H7 (cell line): ENCODE measurements around the gene SP3. TPM values are rescaled to one million over a fixed set of nuclear protein-coding genes. Genes with fewer than 3 reads are reported as not detected.

Experiments used
- DNase-seq: peaks from one replicate; pipeline ENCODE4 v3.0.0; 2012
- H3K27me3 ChIP-seq: 2 replicates; pipeline ENCODE4 v1.6.0; 2011; ENCODE audit warnings: mild to moderate bottlenecking, low read length; ENCODE audit not compliant: control insufficient read depth, insufficient read depth
- H3K36me3 ChIP-seq: replicated peaks from 2 replicates; pipeline ENCODE4 v1.5.1; 2011; ENCODE audit warnings: low read length; ENCODE audit not compliant: control insufficient read depth, insufficient read depth
- H3K4me3 ChIP-seq: 2 replicates; pipeline ENCODE4 v1.5.1; 2011; ENCODE audit warnings: low read depth, mild to moderate bottlenecking, control low read depth, low read length, moderate library complexity; ENCODE audit not compliant: insufficient read depth
- total RNA-seq: library from RNA; depleted of rRNA; stranded (reverse); fragments of >200 nt; shearing (Covaris generic); gene quantifications from 2 replicates; pipeline ENCODE4 v1.2.3, GENCODE V29; 2014; rRNA removed

The SP3 gene
- 107 and 129 TPM in 2 replicates for total RNA-seq

DNA sequence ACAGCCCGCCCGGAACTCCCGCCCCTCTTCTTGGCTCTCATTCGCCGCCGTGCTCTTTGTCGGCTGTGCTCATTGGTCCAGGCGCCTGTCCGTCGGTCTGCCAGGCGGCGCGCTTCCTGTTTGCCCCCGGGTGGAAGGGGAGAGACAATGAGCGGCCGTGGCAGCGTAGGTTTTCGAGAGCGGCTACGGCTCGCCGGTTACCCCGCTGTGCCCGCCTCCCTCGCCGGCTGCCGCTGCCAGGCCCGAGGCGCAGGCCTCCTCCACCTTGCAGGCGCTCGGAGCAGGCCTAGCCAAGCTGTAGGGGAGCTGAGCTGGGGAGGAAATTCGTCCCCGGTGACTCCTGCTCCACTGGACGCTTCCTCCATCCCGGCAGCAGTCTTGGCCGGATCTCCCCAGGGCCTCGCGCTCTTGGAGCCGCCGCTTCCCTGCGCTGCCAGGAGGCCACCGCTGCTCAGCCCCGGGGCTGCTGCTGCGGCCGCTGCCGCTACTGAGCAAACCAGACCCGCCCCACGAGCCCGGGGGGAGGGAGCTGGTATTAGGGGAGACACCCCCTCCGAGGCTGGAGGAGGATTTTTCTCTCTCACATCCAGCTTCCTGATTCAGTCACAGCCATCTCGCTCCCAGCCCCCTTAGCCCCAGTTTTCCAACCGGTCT is at the start of gene SP3:
SP3 (minus strand) TSS at position 2 of the 654 bp plus-strand sequence. CDS start 202 bp downstream, outside the sequence.
- Histone ChIP-seq H3K27me3 (no peaks in the 10 kb centered on the region), H3K4me3 (peak within 1 kb of the TSS; percentile 68), H3K36me3 (peaks cover 1% of the 10 kb centered on the region; the same call in 1 of the 2 replicates)
- DNase-seq, result peak; percentile 98

DNA sequence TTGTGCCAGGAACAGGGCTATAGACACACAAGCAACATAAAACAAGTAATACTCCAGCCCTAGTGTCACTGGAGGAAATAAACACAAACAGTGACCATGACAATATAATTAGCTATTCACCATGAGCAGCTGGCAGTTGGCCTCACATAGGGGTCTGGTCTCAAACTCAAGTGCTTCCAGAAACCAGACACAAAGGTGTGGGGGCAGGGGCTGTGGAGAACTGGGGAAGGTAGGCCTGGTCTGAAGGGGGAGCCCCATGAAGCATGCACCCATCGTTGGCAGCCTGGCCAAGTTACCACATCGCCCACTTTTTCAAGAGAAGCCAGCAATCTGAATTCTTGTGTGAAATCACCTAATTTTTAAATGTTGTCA is 49.5 kb upstream of the SP3 start:
- Histone ChIP-seq H3K27me3 (0 out of 2 replicates have a peak, but pooled peaks cover 2% of the 10 kb centered on the region), H3K4me3 (no peak overlapping the region), H3K36me3 (no peaks in the 10 kb centered on the region)
- peak; percentile 44 for DNase-seq

DNA sequence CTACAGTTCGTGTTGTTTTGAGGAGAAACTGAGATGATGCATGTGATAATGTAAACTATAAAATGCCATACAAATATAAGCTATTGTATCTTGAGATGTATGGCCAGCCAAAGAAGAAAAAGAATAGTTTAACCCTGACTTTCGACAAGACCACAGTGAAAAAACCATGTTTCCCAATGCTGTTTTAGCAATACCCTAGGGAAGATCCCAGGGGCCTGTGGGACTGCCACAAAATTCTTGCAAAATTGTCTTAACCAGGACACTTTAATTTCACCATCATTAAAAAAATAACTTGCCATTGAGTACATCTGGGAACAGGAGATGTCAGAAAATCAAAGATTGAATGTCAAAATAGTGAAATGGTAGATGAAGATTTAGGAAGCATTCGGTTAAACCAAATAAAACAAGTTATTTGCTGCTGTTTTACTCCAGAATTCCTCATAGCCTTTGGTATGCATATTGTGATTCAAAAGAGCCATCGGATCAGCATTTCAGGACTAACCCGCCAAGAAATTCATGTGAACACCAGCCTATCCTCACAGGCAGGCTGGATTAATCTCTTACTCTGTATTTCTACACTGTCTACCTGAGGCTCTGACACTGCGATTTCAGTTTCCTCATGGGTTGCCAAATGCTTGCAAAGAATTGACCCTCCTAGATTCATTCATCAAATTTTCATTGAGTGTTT is 49.0 kb upstream of the SP3 start:
- Histone ChIP-seq H3K27me3 (0 out of 2 replicates have a peak, but pooled peaks cover 2% of the 10 kb centered on the region), H3K4me3 (no peak overlapping the region), H3K36me3 (no peaks in the 10 kb centered on the region)
- peak; percentile 38 for DNase-seq

DNA sequence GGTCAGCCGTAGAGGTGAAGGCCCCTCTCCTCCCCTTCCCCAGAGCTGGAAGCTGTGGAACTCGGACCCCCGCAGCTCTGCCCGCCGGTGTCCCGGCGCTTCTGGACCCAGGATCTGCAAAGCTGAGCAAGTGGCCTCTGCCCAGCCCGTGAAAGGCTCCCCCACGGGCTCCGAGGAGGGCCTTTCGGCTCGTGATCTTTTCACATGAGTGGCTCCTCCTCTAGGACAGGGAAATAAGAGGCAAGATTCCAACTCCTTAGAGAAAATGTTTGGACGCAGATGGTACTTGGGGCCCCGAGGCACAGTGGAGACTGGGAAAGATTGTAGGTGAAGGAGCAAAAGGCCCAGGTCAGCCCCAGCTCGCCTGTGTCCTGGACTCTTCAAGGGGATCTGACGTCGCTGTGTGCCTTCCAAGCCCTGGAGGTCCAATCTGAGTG is 48.2 kb upstream of the SP3 start:
- Histone ChIP-seq H3K36me3 (no peaks in the 10 kb centered on the region), H3K27me3 (0 out of 2 replicates have a peak, but pooled peaks cover 2% of the 10 kb centered on the region), H3K4me3 (peak overlapping the region; percentile 42)
- no peak for DNase-seq

DNA sequence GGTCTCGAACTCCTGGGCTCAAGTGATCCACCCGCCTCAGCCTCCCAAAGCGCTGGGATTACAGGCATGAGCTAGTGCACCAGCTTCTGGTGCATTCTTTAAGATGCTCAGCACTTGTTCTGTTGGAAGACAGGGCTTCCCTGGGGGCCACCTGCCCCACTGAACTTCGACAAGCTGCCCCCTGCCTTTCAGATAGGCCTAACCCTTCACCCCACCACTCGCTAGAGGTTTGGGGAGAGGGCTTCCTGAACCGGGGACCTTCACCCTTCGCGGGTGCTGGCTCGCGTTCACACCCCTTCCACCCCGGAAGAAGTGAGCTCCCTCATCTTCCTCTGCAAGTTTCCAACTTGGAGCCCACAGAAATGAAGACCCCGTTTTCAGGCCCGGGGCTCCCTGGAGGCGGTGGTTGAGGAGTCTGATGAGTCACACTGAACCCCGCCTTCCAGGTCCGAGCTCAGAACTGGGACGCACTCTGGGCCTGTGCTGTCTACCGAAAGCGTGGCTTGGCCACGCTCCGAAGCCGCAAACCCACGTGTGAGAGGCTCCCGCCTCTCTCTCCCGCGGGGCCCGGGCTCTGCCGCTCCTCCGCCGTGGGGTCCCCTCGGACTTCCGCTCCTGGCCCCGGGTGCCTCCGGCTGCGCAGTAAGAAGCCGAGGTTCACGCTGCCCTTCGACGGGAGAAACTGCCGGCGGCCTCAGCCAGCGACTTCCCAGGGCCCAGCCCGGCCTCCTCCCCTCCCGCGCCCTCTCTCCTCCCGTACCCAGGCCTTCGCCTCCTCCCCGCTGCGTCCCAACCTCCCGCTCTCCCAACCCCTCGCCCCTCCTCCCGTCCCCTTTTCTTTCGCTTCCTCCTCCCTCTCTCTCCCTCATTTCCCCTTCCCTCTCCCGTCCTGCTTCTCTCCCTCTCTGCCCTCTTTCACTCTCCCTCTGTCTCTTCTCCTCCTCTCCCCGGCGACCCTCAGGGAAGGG is 47.5 kb upstream of the SP3 start:
- peak; percentile 94 for DNase-seq
- 0 out of 2 replicates have a peak, but pooled peaks cover 2% of the 10 kb centered on the region for H3K27me3 ChIP-seq
- peak overlapping the region; percentile 42 for H3K4me3 ChIP-seq
- no peaks in the 10 kb centered on the region for H3K36me3 ChIP-seq

DNA sequence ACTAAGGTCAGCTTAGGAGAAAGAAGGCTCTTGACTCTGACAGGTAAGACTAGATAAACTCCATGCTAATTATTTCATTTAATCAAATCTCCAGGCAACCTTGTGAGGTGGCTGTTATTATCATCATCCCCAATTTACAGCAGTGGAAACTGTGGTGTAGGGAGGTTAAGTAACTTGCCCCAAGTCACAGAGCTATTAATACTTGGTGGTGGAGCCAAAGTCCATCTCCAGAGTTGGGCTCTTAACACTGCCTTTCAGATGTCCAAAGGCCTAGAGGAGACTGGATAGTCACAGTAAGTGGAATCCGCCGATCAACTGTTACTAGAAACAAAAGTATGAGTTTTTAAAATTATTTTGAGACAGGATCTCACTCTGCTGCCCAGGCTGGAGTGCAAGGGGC is 46.6 kb upstream of the SP3 start:
- Histone ChIP-seq H3K27me3 (0 out of 2 replicates have a peak, but pooled peaks cover 2% of the 10 kb centered on the region), H3K36me3 (no peaks in the 10 kb centered on the region), H3K4me3 (no peak overlapping the region)
- no peak for DNase-seq

DNA sequence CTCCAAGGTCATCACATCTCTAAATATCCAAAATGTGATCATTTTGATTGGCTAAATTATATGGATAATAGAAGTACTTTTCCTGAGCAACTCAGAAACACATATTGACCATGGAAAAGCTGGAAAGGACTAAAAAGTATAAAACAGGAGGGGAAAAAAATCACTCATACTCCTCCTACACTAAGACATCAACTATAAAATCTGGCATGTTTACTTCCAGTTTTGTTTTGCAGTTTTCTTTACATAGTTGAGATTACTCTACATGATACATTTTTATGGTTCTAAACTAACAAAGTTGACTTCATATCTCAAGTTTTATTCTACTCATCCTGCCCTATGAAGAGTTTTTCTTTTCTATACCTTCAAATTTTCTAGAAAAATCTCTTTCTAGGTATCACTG is 46.0 kb upstream of the SP3 start:
- Histone ChIP-seq H3K27me3 (0 out of 2 replicates have a peak, but pooled peaks cover 2% of the 10 kb centered on the region), H3K36me3 (no peaks in the 10 kb centered on the region), H3K4me3 (no peak overlapping the region)
- no peak for DNase-seq

DNA sequence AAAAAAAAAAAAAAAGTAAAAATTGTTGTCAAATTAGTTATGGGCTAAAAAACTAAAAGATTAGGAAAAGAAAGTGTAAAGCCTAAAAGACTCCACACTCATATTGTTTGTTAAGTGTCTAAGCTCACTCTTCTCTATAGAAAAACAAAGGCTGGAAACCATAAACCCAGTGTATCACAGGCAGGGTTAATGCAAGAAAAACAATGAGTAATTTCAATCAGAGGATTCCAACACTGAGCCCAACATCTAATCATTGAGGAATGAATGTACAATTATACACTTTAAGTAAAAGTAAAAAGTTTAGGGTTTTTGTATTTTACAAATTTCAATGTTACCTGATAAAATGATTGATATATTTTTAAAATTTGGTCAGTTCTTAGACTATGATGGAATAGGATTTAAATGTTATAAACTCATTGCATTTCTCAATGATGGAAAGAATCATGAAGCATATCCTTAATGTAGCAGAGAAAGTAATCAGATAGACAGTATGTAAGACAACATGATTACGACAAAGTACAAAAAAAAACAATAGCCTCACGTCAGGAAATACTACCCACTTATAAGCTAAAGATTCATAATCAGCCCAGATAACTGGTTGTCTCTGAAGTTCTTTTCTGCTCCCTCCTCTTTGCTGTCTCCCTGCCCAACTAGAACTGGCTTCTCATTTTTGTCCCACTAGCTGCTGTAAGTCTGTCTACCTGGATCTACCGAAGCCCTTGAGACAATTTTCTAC is 44.5 kb upstream of the SP3 start:
- no peak for DNase-seq
- H3K4me3 ChIP-seq, result no peak overlapping the region
- H3K36me3 ChIP-seq, result no peaks in the 10 kb centered on the region
- H3K27me3 ChIP-seq, result 0 out of 2 replicates have a peak, but pooled peaks cover 2% of the 10 kb centered on the region

DNA sequence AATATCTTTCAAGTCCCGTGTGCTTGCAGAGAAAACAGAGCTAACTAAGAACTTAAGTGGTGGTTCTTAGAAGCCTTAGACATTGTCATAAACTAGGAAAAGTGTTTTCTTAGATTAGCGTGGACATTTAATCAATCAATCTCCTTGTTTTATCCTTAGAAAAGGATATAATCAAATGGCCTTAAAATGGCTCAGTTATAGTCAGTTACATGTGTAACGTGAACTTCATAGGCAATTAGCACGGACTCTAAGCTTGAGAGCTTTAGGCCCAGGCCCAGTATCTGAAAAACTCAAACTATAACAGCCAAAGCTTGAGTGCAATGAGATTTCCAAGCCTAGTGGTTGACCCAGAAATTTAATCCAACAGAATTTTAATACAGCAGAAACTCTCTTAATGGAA is 43.5 kb upstream of the SP3 start:
- Histone ChIP-seq H3K4me3 (no peak overlapping the region), H3K27me3 (0 out of 2 replicates have a peak, but pooled peaks cover 2% of the 10 kb centered on the region), H3K36me3 (no peaks in the 10 kb centered on the region)
- no peak for DNase-seq

DNA sequence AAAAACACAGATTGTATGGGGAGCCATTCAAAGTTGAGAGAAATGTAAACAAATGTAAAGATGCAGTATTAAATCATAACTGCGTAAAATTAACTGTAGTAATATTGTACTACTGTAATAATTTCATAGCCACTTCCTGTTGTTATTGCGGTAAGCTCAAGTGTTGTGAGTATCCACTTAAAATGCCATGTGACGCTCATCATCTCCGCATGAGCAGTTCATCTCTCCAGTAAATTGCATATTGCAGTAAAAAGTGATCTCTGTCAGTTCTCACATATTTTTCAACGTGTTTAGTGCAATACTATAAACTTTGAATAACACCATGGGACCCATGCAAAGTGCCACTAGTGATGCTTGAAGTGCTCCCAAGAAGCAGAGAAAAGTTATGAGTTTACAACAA is 41.8 kb upstream of the SP3 start:
- Histone ChIP-seq H3K36me3 (no peaks in the 10 kb centered on the region), H3K27me3 (no peaks in the 10 kb centered on the region), H3K4me3 (no peak overlapping the region)
- no peak for DNase-seq

DNA sequence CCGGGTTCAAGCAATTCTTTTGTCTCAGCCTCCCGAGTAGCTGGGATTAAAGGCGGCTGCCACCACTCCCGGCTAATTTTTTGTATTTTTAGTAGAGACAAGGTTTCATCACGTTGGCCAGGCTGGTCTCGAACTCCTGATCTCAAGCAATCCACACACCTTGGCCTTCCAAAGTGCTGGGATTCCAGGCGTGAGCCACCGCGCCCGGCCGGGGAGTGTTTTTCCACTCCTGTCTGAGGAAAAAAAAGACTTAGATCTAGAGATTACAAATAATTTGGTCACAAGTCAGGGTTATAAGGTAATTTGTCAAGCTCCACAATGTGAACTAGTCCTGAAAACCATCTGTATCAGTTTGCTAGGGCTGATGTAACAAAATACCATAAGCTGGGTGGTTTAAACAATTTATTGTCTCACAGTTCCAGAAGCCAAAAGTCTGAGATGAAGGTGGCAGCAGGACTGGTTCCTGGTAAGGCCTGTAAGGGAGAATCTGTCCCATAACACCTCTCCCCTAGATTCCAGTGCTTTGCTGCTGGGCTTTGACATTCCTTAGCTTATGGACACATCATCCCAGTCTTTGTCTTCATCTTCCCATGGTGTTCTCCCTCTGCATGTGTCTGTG is 40.7 kb upstream of the SP3 start:
- Histone ChIP-seq H3K36me3 (no peaks in the 10 kb centered on the region), H3K4me3 (no peak overlapping the region), H3K27me3 (no peaks in the 10 kb centered on the region)
- DNase-seq, result no peak

DNA sequence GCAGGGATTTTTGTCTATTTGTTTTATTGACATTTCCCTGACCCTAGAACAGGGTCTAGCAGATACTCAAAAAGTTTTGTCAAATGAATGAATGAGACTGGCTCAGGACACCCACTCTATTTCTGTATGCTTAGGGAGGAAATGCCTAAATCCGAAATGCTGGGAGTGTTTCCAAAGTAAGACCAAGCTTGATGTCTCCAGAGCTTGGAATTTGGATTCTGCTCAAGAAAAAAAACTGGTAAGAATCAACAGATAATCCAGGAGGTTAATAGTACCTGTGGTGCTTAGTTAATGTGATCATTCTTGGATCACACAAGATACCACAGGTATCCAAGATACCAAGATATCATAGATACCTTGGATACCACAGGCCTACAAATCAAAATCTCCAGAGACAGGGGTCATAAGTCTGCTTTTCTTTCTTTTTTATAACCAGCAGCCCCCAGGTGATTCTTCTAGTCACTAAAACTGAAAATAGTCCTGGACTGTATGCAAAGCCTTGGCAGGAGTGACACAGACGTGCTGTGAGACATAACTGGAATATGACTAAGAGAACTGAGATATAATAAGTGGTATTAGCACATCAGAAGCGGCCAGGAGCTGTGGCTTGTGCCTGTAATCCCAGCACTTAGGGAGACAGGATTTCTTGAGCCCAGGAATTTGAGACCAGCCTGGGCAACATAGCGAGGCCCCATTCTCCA is 39.9 kb upstream of the SP3 start:
- H3K36me3 ChIP-seq, result no peaks in the 10 kb centered on the region
- H3K4me3 ChIP-seq, result no peak overlapping the region
- no peaks in the 10 kb centered on the region for H3K27me3 ChIP-seq
- DNase-seq, result no peak
